Kidney (tissue), 14 donors: ENCODE data around the gene GPC6. TPM values are rescaled to one million over a fixed set of nuclear protein-coding genes. Genes with fewer than 3 reads are reported as not detected.

Experiments used
- DNase-seq, 5 donors: peaks; one replicate each; pipeline ENCODE4 v3.0.0-alpha.2; 2013 to 2020
- FAIRE-seq: peaks from 2 replicates; lab custom pipeline; 2012; peaks lifted over from hg19 to GRCh38; lab: Jason Lieb, UNC
- H3K27ac ChIP-seq, 2 donors: one replicate each; pipeline ENCODE4 v1.7.0; 2013; ENCODE audit warnings: low read depth in 2 of 2, low read length in 2 of 2, inconsistent platforms in 1 of 2
- H3K27me3 ChIP-seq: one replicate; pipeline ENCODE4 v1.7.1; 2013; ENCODE audit warnings: low read length, inconsistent platforms; ENCODE audit not compliant: control insufficient read depth, insufficient read depth
- H3K36me3 ChIP-seq, 3 donors: one replicate each; pipeline versions ENCODE4 v1.7.0 to v1.7.1; 2013; ENCODE audit warnings: low read length in 3 of 3, control low read depth in 1 of 3, inconsistent platforms in 1 of 3; ENCODE audit not compliant: insufficient read depth in 3 of 3, control insufficient read depth in 2 of 3
- H3K4me1 ChIP-seq, 3 donors: one replicate each; pipeline versions ENCODE4 v1.7.0 to v1.7.1; 2013; ENCODE audit warnings: low read length in 3 of 3, inconsistent platforms in 1 of 3, low read depth in 1 of 3; ENCODE audit not compliant: control insufficient read depth in 2 of 3, insufficient read depth in 2 of 3
- H3K4me3 ChIP-seq, 3 donors: one replicate each; pipeline versions ENCODE4 v1.7.0 to v1.8.1; 2013; ENCODE audit warnings: low read length in 3 of 3, control low read depth in 1 of 3, inconsistent platforms in 1 of 3
- H3K9ac ChIP-seq, 3 donors: one replicate each; pipeline versions ENCODE4 v1.7.0 to v1.7.1; 2013; ENCODE audit warnings: low read length in 3 of 3, control low read depth in 1 of 3, inconsistent platforms in 1 of 3
- H3K9me3 ChIP-seq, 3 donors: one replicate each; pipeline versions ENCODE4 v1.7.0 to v1.7.1; 2013; ENCODE audit warnings: low read length in 3 of 3, control low read depth in 1 of 3, inconsistent platforms in 1 of 3; ENCODE audit not compliant: control insufficient read depth in 2 of 3, insufficient read depth in 1 of 3
- CTCF ChIP-seq: IDR thresholded peaks from 3 replicates; pipeline ENCODE4 v1.5.1; 2012; ENCODE audit warnings: mild to moderate bottlenecking, moderate library complexity, borderline replicate concordance; ENCODE audit not compliant: insufficient read depth; ENCODE audit errors: extremely low read depth
- intact Hi-C: fragments of 100-400 bp; cut with DNase I; formaldehyde crosslinking; loops from one replicate; pipeline ENCODE4 v1.11.1; 2022
- polyA plus RNA-seq: library from polyadenylated mRNA; stranded (reverse); fragments of 350-450 nt; fragmentation: Illumina TruSeq; extraction: RNeasy Lipid Tissue Mini Kit (QIAGEN cat#74804); gene quantifications from one replicate; pipeline ENCODE4 v1.2.3, GENCODE V29; 2014; ENCODE audit warnings: low read depth, low replicate concordance; ENCODE audit not compliant: insufficient read depth
- total RNA-seq: library from RNA; stranded (reverse); fragmentation: NEBNext Ultra II Directional; extraction: Animal tissue kit (Norgen Biotek cat#: 25700); gene quantifications from one replicate; pipeline ENCODE4 v1.2.1, GENCODE V29; 2021
- donor health status: control.
- donor health status: control.
- donor health status: control.
- donor health status: control.
- donor health status: control.
- donor health status: DM: yes; HTN: yes; CAD: no.
- donor health status: Normal renal cell carcinoma (clear cell type).

GPC6 gene
- total and polyA plus RNA-seq, 2 donors from 2014 or later, result 6.2 to 15.5 TPM

- no peak overlapping the region for H3K4me3 ChIP-seq
- intact Hi-C loops, result no loop called here
- no peak for DNase-seq
- H3K27ac ChIP-seq, result no peak overlapping the region
- H3K9ac ChIP-seq, result no peak overlapping the region
- no peak for FAIRE-seq
- no peaks in the 10 kb centered on the region for H3K4me1 ChIP-seq
- no peaks in the 10 kb centered on the region for H3K27me3 ChIP-seq
- no peaks in the 10 kb centered on the region for H3K9me3 ChIP-seq
- no peaks in the 10 kb centered on the region for H3K36me3 ChIP-seq
- TF ChIP-seq CTCF, result no peak
Measured at GRCh38 chr13:94352057-94352456, 1125.5 kb downstream of the GPC6 start.

- DNase-seq (no peak), FAIRE-seq (no peak)
- Histone ChIP-seq H3K36me3 (no peaks in the 10 kb centered on the region), H3K27ac (no peak overlapping the region), H3K4me1 (no peaks in the 10 kb centered on the region), H3K9ac (no peak overlapping the region), H3K27me3 (no peaks in the 10 kb centered on the region), H3K9me3 (no peaks in the 10 kb centered on the region), H3K4me3 (no peak overlapping the region)
- intact Hi-C loops, result no loop called here
- TF ChIP-seq CTCF, result no peak
Measured at GRCh38 chr13:94353167-94353710, 1126.6 kb downstream of the GPC6 start.

GRCh38 chr13:94359875-94360274, 1133.3 kb downstream of the GPC6 start:
- Histone ChIP-seq H3K27me3 (no peaks in the 10 kb centered on the region), H3K36me3 (no peaks in the 10 kb centered on the region), H3K4me1 (no peaks in the 10 kb centered on the region), H3K9ac (no peak overlapping the region), H3K4me3 (no peak overlapping the region), H3K27ac (no peak overlapping the region), H3K9me3 (no peaks in the 10 kb centered on the region)
- no peak for TF ChIP-seq CTCF
- DNase-seq, result no peak
- intact Hi-C loops, result no loop called here
- FAIRE-seq, result no peak

- H3K27me3 ChIP-seq, result no peaks in the 10 kb centered on the region
- peak in 4 of 5 donors; percentile 83 to 93 (median 87) for DNase-seq
- no peaks in the 10 kb centered on the region for H3K4me1 ChIP-seq
- TF ChIP-seq CTCF, result peak; percentile 77
- no peak overlapping the region for H3K4me3 ChIP-seq
- peak; percentile 6 for FAIRE-seq
- H3K36me3 ChIP-seq, result no peaks in the 10 kb centered on the region
- H3K27ac ChIP-seq, result no peak overlapping the region
- no peak overlapping the region for H3K9ac ChIP-seq
- H3K9me3 ChIP-seq, result no peaks in the 10 kb centered on the region
- intact Hi-C loops, result no loop called here
Measured at GRCh38 chr13:94362411-94362909, 1135.9 kb downstream of the GPC6 start.
